Measurements from ENCODE around the gene FGB. TPM values are rescaled to one million over a fixed set of nuclear protein-coding genes. Genes with fewer than 3 reads are reported as not detected.
A peak's percentile ranks its signal among the peaks of the same experiment; 100 is the strongest.

Gene FGB
- total and polyA plus RNA-seq, 2 of the 13 experiments (the other 11 are each of a cell fraction or from before 2014, with no cell fraction given): 226 to 784 TPM

- TF ChIP-seq ELK4 (CRISPR knock-in tag; IDR thresholded peaks at IDR 0.05; ENCODE audit: borderline replicate concordance): no peak
- no peak for TF ChIP-seq SNAI1 (CRISPR knock-in tag; IDR thresholded peaks at IDR 0.05; ENCODE audit: borderline replicate concordance)
- TF ChIP-seq RCOR2 (CRISPR knock-in tag; IDR thresholded peaks at IDR 0.05): peak; percentile 86
- TF ChIP-seq GATA4 (IDR thresholded peaks at IDR 0.05; ENCODE audit: borderline replicate concordance, low read depth): peak; percentile 87
- TF ChIP-seq, protein P1, sequence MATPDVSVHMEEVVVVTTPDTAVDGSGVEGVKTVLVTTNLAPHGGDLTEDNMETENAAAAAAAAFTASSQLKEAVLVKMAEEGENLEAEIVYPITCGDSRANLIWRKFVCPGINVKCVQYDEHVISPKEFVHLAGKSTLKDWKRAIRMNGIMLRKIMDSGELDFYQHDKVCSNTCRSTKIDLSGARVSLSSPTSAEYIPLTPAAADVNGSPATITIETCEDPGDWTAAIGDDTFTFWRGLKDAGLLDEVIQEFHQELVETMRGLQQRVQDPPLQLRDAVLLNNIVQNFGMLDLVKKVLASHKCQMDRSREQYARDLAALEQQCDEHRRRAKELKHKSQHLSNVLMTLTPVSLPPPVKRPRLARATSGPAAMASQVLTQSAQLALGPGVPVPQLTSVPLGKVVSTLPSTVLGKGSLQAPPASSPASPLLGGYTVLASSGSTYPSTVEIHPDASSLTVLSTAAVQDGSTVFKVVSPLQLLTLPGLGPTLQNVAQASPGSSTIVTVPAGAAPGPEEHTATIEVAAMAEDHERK (CRISPR knock-in tag; IDR thresholded peaks at IDR 0.05; ENCODE audit: low read depth): 0 out of 2 replicates have a peak, but pooled peaks have one; percentile 33
- TF ChIP-seq HNRNPUL1 (IDR thresholded peaks at IDR 0.05; ENCODE audit: low read depth, low read length): no peak
- TF ChIP-seq ZNF468 (CRISPR knock-in tag; IDR thresholded peaks at IDR 0.05): no peak
- TF ChIP-seq SCMH1 (CRISPR knock-in tag; IDR thresholded peaks at IDR 0.05; ENCODE audit: borderline replicate concordance): no peak
- TF ChIP-seq MXD1 (CRISPR knock-in tag; IDR thresholded peaks at IDR 0.05): no peak
- no peak for TF ChIP-seq ZNF143 (CRISPR knock-in tag; IDR thresholded peaks at IDR 0.05)
- no peak for TF ChIP-seq ZNF446 (CRISPR knock-in tag; IDR thresholded peaks at IDR 0.05)
- TF ChIP-seq ZNF747 (CRISPR knock-in tag; IDR thresholded peaks at IDR 0.05; ENCODE audit: borderline replicate concordance): peak; percentile 46; the same call in 1 of the 2 replicates
- TF ChIP-seq ZNF543 (CRISPR knock-in tag; IDR thresholded peaks at IDR 0.05): no peak
- TF ChIP-seq CAMTA2 (CRISPR knock-in tag; IDR thresholded peaks at IDR 0.05; ENCODE audit: borderline replicate concordance): no peak
- TF ChIP-seq PRMT3 (CRISPR knock-in tag; IDR thresholded peaks at IDR 0.05; ENCODE audit: borderline replicate concordance, low read depth): no peak
- TF ChIP-seq ZNF337 (CRISPR knock-in tag; IDR thresholded peaks at IDR 0.05; ENCODE audit: borderline replicate concordance, low read depth): no peak
- peak; percentile 69; the same call in 1 of the 2 replicates for TF ChIP-seq ZMYM4 (CRISPR knock-in tag; IDR thresholded peaks at IDR 0.05)
- TF ChIP-seq, protein P2, sequence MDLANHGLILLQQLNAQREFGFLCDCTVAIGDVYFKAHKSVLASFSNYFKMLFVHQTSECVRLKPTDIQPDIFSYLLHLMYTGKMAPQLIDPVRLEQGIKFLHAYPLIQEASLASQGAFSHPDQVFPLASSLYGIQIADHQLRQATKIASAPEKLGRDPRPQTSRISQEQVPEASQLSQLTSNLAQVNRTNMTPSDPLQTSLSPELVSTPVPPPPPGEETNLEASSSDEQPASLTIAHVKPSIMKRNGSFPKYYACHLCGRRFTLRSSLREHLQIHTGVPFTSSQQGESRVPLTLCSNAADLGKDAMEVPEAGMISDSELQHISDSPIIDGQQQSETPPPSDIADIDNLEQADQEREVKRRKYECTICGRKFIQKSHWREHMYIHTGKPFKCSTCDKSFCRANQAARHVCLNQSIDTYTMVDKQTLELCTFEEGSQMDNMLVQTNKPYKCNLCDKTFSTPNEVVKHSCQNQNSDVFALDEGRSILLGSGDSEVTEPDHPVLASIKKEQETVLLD (CRISPR knock-in tag; IDR thresholded peaks at IDR 0.05; ENCODE audit: low read depth): no peak
- TF ChIP-seq ZNF549 (CRISPR knock-in tag; IDR thresholded peaks at IDR 0.05): no peak
- TF ChIP-seq SNRNP70 (IDR thresholded peaks at IDR 0.05; ENCODE audit: low read depth, low read length): no peak
- no peak for TF ChIP-seq RFX1 (IDR thresholded peaks at IDR 0.05)
- TF ChIP-seq, protein P3, sequence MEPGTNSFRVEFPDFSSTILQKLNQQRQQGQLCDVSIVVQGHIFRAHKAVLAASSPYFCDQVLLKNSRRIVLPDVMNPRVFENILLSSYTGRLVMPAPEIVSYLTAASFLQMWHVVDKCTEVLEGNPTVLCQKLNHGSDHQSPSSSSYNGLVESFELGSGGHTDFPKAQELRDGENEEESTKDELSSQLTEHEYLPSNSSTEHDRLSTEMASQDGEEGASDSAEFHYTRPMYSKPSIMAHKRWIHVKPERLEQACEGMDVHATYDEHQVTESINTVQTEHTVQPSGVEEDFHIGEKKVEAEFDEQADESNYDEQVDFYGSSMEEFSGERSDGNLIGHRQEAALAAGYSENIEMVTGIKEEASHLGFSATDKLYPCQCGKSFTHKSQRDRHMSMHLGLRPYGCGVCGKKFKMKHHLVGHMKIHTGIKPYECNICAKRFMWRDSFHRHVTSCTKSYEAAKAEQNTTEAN (CRISPR knock-in tag; conservative IDR thresholded peaks at IDR 0.05): peak; percentile 42; the same call in 1 of the 2 replicates
- peak; percentile 88 for TF ChIP-seq FOXO1 (CRISPR knock-in tag; IDR thresholded peaks at IDR 0.05)
- TF ChIP-seq ZNF7 (CRISPR knock-in tag; IDR thresholded peaks at IDR 0.05): no peak
- no peak for TF ChIP-seq AGO1 (IDR thresholded peaks at IDR 0.05; ENCODE audit: low read depth, low read length, poor library complexity, severe bottlenecking)
Measured at GRCh38 chr4:154577324-154577723, 14.5 kb downstream of the FGB start (continued).
